Mesodermal cell (in vitro differentiated cells): ENCODE results near the gene PLOD1.
A peak's percentile ranks its signal among the peaks of the same experiment; 100 is the strongest.
"Not testable (repeated sequence)": the region's sequence is repeated elsewhere in the genome, so short reads cannot be mapped to it uniquely, and the experiment has no call there.

Experiments used
- H3K27ac ChIP-seq: 2 replicates; pipeline ENCODE4 v1.7.0; 2013; ENCODE audit warnings: mild to moderate bottlenecking, low read depth, low read length, moderate library complexity; ENCODE audit not compliant: severe bottlenecking
- H3K36me3 ChIP-seq: 2 replicates; pipeline ENCODE4 v1.7.1; 2013; ENCODE audit warnings: mild to moderate bottlenecking, low read length, moderate library complexity; ENCODE audit not compliant: control insufficient read depth, insufficient read depth
- H3K4me1 ChIP-seq: one replicate; pipeline ENCODE4 v1.7.1; 2013; ENCODE audit warnings: mild to moderate bottlenecking, low read length; ENCODE audit not compliant: insufficient read depth, control insufficient read depth, poor library complexity, severe bottlenecking
- H3K4me3 ChIP-seq: 2 replicates; pipeline ENCODE4 v1.7.0; 2013; ENCODE audit warnings: low read length, control low read depth, mild to moderate bottlenecking; ENCODE audit not compliant: insufficient read depth, poor library complexity, severe bottlenecking; ENCODE audit errors: extremely low read depth
- H3K9me3 ChIP-seq: 2 replicates; pipeline ENCODE4 v1.7.1; 2013; ENCODE audit warnings: mild to moderate bottlenecking, low read length, moderate library complexity; ENCODE audit not compliant: control insufficient read depth
- WGBS, 2 experiments: methylation state at CpG; one replicate each; pipeline ENCODE4 v1.1.5; 2013; ENCODE audit warnings: missing lambda C conversion rate in 2 of 2; ENCODE audit not compliant: insufficient coverage in 2 of 2; 5-methylcytosine and 5-hydroxymethylcytosine counted together

The PLOD1 gene

DNA sequence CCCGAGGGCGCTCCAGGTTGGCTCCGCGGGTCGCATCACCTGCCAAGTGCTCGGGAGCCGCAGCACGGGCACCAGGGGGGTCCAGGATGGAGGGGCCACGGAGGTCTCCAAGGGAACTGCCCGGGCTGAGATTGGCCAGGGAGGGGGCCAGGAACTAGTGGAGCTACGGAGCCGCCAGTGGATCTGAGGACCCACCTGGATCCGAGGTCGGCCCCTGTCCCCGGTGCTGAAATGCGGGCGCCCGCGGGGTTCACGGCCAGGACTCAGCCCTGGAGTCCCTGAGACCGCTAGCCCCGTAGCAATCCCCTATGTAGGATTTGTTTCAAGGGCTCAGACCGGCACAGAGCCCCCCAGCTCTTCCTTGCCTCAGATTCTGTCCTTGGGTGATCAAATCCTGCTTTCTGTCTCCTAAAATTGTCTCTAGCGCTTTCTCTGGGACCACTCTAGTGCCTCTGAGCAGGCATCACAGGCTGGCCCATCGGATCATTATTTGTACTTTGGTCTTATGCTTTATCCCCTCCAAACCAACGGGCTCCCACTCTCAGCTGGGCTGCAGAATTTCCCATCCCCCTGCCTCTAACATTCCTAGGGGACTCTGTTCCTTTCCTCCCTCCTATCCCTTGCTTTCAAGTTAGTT is 35.6 kb upstream of the PLOD1 start:
- H3K36me3 ChIP-seq: no peaks in the 10 kb centered on the region
- no peak overlapping the region for H3K4me3 ChIP-seq
- H3K27ac ChIP-seq: no peak overlapping the region
- 22 to 34% methylated on average over 21 to 25 of the region's 26 CpGs for WGBS, 2 experiments
- H3K4me1 ChIP-seq: no peaks in the 10 kb centered on the region
- no peaks in the 10 kb centered on the region for H3K9me3 ChIP-seq

DNA sequence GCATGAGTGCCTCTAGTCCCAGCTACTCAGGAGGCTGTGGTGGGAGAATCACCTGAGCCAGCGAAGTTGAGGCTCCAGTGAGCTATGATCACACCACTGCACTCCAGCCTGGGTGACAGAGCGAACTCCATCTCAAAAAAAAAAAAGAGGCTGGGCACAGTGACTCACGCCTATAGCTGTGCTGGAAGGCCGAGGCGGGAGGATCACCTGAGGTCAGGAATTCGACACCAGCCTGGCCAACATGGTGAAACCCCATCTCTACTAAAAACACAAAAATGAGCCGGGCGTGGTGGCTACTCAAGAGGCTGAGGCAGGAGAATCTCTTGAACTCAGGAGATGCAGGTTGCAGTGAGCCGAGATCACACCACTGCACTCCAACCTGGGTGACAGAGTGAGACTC is 33.1 kb upstream of the PLOD1 start:
- not testable (repeated sequence) for H3K9me3 ChIP-seq, H3K27ac ChIP-seq, H3K36me3 ChIP-seq, H3K4me1 ChIP-seq, H3K4me3 ChIP-seq
- WGBS, 2 experiments: 66 to 69% methylated on average over 5 to 6 of the region's 9 CpGs

DNA sequence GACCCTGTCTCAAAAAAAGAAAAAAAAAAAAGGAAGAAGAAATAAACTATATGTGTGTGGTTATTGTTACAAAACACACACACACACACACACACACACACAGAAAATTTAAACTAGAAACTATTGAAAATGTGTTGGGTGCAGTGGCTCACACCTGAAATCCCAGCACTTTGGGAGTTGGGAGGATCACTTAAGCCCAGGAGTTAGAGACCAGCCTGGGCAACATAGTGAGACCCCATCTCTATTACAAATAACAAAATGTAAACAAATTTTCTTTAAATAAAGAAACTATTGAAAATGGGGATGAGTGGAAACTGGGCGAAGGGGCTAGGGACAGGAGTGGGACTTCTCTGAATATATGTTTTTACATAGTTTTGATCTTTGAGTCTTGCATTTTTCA is 31.3 kb upstream of the PLOD1 start:
- 83% methylated on average over 1 of the region's 1 CpG; no CpG with 5 or more reads in 1 of the 2 experiments for WGBS, 2 experiments
- Histone ChIP-seq H3K27ac (no peak overlapping the region), H3K4me1 (no peaks in the 10 kb centered on the region), H3K9me3 (no peaks in the 10 kb centered on the region), H3K36me3 (no peaks in the 10 kb centered on the region), H3K4me3 (no peak overlapping the region)

DNA sequence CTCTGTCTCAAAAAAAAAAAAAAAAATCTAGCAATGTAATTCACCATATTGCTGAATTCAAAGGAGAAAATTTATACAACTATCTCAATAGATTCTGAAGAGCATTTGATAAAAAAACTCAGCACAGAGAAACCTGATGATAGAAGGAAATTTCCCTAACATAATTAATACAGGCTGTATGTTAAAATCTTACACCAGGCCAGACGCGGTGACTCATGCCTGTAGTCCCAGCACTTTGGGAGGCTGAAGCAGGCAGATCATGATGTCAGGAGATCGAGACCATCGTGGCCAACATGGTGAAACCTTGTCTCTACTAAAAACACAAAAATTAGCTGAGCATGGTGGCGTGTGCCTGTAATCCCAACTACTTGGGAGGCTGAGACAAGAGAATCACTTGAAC is 30.4 kb upstream of the PLOD1 start:
- H3K4me1 ChIP-seq, H3K27ac ChIP-seq, H3K4me3 ChIP-seq, H3K9me3 ChIP-seq, H3K36me3 ChIP-seq: not testable (repeated sequence)
- 90 to 91% methylated on average over 5 of the region's 5 CpGs for WGBS, 2 experiments

DNA sequence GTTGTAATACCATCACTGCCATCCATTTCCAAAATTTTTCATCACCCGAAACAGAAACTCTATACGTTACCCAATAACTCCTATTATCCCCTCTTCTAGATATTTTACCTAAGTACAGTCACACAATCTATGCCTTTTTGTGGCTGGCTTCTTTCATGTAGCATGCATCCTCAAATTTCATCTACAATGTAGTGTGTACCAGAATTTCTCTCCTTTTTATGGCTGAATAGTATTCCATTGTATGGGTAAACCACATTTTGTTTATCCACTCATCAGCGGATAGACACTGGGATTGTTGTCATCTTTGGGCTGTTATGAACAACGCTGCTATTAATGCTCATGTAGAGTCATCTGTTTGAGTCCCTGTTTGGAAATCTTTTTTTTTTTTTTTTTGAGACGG is 29.5 kb upstream of the PLOD1 start:
- Histone ChIP-seq H3K9me3 (no peaks in the 10 kb centered on the region), H3K4me3 (no peak overlapping the region), H3K36me3 (no peaks in the 10 kb centered on the region), H3K4me1 (no peaks in the 10 kb centered on the region), H3K27ac (no peak overlapping the region)
- WGBS, 2 experiments: 98 to 100% methylated on average over 4 of the region's 5 CpGs

DNA sequence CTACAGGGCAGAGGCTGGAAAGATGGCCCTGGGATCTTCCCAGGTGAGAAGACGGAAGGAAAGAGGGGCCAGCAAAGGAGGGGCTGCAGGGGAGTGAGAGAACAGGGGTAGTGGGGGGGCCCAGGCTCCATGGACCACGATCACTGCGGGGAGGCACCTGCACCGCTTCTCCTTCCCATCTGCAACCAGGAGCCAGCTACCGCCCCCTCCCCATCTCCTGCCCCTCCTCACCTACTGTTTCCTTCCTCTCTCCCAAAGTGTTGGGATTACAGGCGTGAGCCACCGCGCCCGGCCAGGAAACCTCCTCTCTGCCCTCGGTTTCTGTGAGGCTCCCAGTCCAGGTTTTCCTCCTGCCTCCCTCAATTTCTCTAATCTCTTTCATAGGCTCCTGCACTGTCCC is 27.6 kb upstream of the PLOD1 start:
- Histone ChIP-seq H3K4me1 (no peaks in the 10 kb centered on the region), H3K36me3 (no peaks in the 10 kb centered on the region), H3K27ac (no peak overlapping the region), H3K4me3 (no peak overlapping the region), H3K9me3 (no peaks in the 10 kb centered on the region)
- 76 to 78% methylated on average over 7 to 10 of the region's 10 CpGs for WGBS, 2 experiments

DNA sequence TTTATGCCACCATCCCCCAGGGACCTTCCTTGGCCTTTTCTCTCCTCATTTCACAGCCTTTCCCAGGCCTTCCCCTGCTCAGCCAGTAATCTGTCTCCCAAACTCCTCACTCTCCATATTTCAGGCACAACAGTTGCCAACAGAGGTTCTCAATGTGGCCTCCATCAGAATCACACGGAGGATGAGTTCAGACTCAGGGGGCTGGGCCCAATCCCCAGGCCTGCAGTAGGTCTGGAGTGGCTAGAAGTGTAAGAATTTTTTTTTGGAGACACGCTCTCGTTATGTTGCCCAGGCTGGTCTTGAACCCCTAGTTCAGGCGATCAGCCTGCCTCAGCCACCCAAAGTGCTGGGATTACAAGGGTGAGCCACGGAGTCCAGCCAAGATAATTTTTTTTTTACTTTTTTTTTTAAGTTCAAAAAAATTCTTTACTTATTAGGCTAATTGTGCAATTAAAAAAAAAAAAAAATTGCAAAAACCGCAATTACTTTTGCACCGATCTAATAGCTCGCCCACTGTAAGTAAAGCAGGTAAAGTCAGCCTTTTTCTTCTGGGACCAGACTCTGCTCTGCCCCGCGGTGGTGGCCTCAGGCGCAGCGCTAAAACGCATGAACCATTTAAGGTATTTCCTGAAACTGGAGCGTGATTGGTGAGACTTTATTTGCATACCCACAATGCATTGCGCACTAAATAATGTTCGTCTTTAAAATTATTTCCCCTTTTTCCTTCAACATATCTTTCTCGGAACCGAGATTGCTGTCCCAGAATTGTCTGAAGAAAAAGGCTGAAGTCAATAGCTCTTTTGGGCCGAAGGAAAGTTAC is 27.0 kb upstream of the PLOD1 start:
- Histone ChIP-seq H3K27ac (peak overlapping the region; percentile 100), H3K4me3 (no peak overlapping the region), H3K36me3 (no peaks in the 10 kb centered on the region), H3K9me3 (no peaks in the 10 kb centered on the region), H3K4me1 (no peaks in the 10 kb centered on the region)
- 10 to 18% methylated on average over 12 of the region's 19 CpGs for WGBS, 2 experiments

DNA sequence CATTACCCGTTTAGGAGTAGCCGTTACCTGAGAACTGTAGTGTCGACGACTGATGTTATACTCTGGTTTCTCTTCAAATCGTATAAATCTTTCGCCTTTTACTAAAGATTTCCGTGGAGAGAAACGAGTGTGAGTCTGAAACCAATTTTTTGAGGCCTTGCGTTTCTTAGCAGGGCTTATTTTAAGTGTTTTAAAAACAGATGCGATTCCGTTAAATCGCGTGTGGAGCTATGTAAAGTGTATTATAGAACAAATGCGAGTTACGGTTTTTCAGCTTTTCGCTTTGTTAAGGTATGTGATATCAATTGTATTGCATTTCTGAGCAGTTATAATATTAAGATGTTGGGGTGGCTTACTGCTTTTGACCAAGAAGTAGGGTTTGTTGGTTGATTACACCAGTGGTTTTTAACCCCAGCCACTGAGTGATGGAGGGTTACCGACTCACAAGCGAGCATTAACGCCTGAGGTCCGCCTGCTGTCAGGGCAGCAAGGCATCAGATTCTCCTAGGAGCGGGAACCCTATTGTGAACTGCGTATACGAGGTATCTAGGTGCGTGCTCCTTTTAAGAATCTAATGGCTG is 26.3 kb upstream of the PLOD1 start:
- 0% methylated on average over 17 to 21 of the region's 24 CpGs for WGBS, 2 experiments
- Histone ChIP-seq H3K27ac (peak overlapping the region; percentile 100), H3K36me3 (no peaks in the 10 kb centered on the region), H3K4me3 (peak overlapping the region; percentile 50), H3K4me1 (no peaks in the 10 kb centered on the region), H3K9me3 (no peaks in the 10 kb centered on the region)

DNA sequence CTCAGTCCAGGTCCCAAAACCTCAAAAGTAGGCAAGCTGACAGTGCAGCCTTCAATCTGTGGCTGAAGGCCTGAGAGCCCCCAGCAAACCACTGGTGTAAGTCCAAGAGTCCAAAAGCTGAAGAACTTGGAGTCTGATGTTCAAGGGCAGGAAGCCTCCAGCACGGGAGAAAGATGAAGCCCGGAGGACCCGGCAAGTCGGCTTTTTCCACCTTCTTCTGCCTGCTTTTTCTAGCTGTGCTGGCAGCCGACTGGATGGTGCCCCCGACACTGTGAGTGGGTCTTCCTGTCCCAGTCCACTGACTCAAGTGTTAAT is 23.6 kb upstream of the PLOD1 start:
- not testable (repeated sequence) for H3K4me3 ChIP-seq, H3K4me1 ChIP-seq, H3K9me3 ChIP-seq, H3K36me3 ChIP-seq, H3K27ac ChIP-seq
- 95% methylated on average over 5 to 6 of the region's 6 CpGs for WGBS, 2 experiments

DNA sequence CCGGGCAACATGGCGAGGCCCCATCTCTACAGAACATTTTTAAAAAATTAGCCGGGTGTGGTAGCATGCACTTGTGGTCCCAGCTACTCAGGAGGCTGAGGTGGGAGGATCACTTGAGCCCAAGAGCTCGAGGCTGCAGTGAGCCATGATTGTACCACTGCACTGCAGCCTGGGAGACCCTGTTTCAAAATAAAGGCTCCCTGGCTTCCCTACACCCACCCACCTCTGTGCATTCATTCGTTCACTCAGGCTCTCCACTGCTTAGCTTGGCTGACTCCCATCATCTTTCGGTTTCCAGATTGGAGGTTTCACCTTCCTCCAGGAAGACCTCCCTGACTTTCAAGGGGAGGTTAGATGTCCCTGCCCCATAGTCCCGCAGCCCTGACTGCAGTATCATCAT is 22.5 kb upstream of the PLOD1 start:
- Histone ChIP-seq H3K4me3 (no peak overlapping the region), H3K27ac (no peak overlapping the region), H3K36me3 (peaks cover 6% of the 10 kb centered on the region), H3K9me3 (no peaks in the 10 kb centered on the region), H3K4me1 (no peaks in the 10 kb centered on the region)
- 95 to 96% methylated on average over 6 to 7 of the region's 7 CpGs for WGBS, 2 experiments
